GM12872 (cell line): ENCODE measurements around the gene ERGIC2.

ENCODE experiments used
- TF ChIP-seq, protein P1 (sequence below): IDR thresholded peaks from 3 replicates; pipeline ENCODE4 v1.5.1; 2011; ENCODE audit warnings: low read depth, mild to moderate bottlenecking, low read length, moderate library complexity; ENCODE audit not compliant: insufficient read depth

Gene ERGIC2

DNA sequence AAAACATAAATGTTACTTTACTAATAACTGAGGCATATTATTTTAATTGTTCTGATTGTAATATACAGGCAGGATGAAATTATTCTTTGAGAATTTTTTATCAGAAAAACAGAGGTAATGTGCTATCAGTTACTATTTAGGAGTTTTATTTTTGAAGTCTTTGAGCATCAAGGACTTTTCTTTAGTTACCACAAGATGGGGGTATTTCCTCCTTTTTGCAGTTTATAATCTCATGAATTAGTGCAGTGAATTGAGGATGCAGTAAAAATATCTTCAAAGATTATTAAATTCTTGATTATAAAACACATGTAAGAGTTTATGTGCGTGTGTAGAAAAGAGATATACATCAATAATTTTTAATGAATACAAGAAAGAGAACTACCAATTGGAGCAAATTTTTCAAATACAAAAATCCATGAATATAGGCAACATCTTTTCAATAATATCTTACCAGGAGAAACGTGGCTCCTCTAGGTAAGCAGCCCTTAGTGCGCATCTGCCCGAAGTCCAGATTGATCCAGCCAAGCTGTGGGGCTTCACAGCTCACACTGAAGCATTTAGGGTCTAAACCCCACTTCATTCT is 71.6 kb downstream of the ERGIC2 start:
- TF ChIP-seq, protein P1, sequence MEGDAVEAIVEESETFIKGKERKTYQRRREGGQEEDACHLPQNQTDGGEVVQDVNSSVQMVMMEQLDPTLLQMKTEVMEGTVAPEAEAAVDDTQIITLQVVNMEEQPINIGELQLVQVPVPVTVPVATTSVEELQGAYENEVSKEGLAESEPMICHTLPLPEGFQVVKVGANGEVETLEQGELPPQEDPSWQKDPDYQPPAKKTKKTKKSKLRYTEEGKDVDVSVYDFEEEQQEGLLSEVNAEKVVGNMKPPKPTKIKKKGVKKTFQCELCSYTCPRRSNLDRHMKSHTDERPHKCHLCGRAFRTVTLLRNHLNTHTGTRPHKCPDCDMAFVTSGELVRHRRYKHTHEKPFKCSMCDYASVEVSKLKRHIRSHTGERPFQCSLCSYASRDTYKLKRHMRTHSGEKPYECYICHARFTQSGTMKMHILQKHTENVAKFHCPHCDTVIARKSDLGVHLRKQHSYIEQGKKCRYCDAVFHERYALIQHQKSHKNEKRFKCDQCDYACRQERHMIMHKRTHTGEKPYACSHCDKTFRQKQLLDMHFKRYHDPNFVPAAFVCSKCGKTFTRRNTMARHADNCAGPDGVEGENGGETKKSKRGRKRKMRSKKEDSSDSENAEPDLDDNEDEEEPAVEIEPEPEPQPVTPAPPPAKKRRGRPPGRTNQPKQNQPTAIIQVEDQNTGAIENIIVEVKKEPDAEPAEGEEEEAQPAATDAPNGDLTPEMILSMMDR, result 0 out of 3 replicates have a peak, but pooled peaks have one; percentile 5

DNA sequence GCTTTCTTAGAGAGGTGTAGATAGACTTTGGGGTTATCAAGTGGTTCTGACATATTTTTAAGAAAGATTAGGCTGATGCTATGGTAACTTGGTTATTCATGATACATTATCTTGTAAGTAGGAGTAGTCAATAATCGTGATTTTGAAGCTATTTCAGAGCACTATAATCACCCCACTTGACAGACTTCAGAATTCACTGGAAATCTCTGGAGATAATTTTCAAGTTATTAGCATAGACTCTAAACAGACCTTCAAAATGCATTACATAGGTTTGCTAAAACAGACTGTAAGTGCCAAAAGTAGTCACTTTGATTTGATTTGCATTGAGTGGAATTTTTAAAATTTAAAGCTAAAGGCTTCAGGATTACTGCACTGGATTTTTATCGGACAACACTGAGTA is 74.3 kb downstream of the ERGIC2 start:
- TF ChIP-seq, protein P1, result no peak

GRCh38 chr12:29306266-29306665 is 74.7 kb downstream of the ERGIC2 start:
- TF ChIP-seq, protein P1, result no peak

GRCh38 chr12:29304388-29304787 is 76.6 kb downstream of the ERGIC2 start:
- TF ChIP-seq, protein P1, result no peak

DNA sequence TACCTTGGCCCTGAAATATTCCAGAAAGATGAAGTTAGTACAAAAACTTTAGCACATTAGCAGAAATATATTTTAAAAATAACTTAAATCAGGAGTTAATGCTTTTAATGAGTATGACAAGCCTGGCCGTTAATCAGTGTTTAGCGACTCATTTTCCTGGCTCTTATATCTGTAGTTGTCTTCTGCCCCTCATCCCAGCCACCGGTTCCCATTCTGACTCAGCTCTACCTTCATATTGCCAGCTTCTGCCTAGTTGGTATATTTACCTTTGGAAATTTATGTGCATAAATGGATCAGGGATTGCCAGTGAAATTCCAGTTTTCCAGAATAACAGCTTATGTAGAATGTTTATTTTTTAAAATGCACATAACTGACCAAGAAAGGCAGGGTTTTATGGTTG is 79.9 kb downstream of the ERGIC2 start:
- TF ChIP-seq, protein P1, result no peak

- TF ChIP-seq, protein P1, result no peak
These were observed 81.3 kb downstream of the ERGIC2 start for GRCh38 chr12:29299633-29300032.

- TF ChIP-seq, protein P1, result no peak
These were observed 89.7 kb downstream of the ERGIC2 start for GRCh38 chr12:29291226-29291625.
